ENCODE measurements around the gene SPG21.
"Not testable (repeated sequence)": the region's sequence is repeated elsewhere in the genome, so short reads cannot be mapped to it uniquely, and the experiment has no call there.

The SPG21 gene

GRCh38 chr15:64989416-64990167 lies at the start of gene SPG21:
TSS of gene SPG21 (minus strand) at chr15:64989914. CDS start at chr15:64983569, 6,345 bp downstream.
- FAIRE-seq, result no peak

DNA sequence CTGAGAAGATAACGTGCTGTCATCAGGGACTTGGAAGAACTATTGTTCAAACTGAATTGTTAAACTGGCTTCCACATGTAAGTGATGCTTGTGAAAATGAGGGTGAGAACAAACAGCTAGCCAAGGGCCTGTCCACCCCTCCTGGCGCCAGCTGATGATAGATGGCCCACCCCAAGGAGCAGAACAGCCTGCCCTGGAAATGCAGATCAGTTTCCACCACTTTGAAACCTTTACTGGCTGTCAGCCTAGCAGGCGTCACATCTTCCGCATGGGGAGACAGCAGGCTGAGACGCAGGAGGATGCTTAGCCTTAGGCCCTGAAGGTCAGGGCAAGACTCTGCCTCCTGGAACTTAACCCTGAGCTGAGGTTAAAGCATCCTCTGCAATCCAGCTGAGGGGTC lies 49.1 kb upstream of the SPG21 start:
- FAIRE-seq, result no peak

GRCh38 chr15:65038428-65038827 lies 48.7 kb upstream of the SPG21 start:
- no peak for FAIRE-seq

- FAIRE-seq, result no peak
These were observed 47.6 kb upstream of the SPG21 start for GRCh38 chr15:65037309-65037708.

DNA sequence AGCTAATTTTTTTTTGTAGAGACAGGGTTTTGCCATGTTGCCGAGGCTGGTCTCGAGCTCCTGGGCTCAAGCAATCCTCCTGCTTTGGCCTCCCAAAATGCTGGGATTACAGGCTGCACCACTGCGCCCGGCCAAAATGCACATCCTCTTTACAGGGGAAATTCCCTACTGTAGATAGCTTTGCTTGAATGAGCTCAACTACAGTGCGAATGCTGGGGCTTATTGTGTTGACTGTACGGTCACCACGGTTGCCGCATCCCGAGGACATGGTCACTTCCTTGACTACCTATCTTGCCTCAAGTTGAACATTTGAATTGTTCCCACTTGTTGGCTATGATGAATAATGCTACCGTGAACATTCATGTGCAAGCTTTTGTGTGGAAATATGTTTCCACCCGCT lies 45.0 kb upstream of the SPG21 start:
- FAIRE-seq, result no peak

- no peak for FAIRE-seq
These were observed 44.0 kb upstream of the SPG21 start for GRCh38 chr15:65033659-65034269.

- no peak for FAIRE-seq
These were observed 43.3 kb upstream of the SPG21 start for GRCh38 chr15:65032801-65033537.

DNA sequence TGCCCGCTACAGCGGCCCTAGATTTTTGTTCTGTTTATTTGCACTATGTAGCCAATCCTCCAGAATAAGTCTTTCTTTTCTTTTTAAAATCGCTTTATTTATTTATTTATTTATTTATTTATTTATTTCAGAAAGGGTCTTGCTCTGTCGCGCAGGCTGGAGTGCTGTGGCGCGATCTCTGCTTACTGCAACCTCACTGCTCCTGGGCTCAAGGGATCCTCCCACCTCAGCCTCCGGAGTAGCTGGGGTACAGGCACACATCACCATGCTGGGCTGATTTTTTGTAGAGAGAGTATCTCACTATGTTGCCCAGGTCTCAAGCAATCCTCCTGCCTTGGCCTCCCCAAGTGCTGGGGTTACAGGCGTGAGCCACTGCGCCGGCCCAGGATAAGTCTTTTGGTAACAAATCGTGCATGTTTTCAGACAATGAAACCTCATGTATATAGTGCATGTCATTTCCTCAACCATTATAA lies 40.1 kb upstream of the SPG21 start:
- no peak for FAIRE-seq

DNA sequence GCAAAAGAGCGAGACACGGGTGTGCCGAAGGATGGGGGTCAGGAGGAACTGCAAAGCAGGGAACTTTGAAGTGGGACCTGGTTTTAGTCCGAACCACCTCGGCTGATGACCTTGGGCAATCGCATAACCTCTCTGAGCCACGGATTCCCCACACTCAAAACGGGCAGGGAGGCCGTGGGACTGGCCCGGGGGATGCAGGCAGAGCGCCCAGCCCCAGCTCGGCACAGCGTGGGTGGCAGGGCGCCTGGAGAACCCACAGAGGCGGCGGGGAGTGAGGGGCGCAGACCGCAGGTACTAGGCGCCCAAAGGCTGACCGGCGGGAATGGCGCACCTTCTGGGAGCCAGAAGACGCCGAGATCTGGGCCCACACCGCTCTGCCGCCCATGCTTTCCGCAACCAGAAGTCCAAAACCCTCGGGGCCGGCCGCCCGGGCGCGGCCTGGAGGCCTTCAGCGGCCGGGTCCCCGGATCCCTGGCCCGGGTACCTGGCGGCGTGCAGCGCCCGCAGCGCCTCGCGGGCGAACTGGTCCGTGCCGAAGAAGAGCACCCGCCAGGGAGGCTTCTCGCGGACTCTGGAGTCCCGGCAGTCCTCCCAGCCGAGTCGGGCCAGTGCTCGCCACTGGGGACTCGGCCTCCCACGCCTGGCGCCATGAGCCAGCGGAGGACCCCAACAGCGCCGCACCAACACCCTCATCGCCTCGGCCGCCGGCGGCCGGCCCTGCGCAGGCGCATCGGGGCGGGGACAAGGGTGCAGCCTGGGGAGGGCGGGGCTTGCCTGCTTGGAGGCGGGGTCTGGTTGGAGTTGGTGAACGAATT lies 39.4 kb upstream of the SPG21 start, which contains the start of gene MTFMT:
Gene MTFMT, minus strand, starts transcription at position 719 of the 815 bp plus-strand sequence. Its CDS starts 26 bp downstream, at position 693.
- no peak for FAIRE-seq

DNA sequence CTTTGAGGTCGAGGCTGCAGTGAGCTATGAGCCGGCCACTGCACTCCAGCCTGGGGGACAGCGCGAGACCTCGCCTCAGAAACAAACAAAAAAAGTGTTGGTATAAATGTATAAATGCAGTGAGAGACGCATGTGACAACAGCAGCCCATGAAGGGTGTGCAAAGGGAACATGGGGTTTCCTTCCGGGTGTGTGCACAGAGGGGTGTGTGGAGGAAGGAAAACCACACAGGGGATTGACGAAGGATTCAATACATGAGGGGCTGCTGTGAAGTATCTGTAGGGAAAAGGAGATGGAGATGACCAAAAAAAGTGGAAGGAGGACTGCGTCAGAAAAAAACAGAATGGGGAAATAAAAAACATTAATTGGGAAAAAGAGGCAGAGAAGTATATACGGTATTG lies 38.6 kb upstream of the SPG21 start:
- no peak for FAIRE-seq

- no peak for FAIRE-seq
These were observed 37.9 kb upstream of the SPG21 start for GRCh38 chr15:65027593-65027992.

DNA sequence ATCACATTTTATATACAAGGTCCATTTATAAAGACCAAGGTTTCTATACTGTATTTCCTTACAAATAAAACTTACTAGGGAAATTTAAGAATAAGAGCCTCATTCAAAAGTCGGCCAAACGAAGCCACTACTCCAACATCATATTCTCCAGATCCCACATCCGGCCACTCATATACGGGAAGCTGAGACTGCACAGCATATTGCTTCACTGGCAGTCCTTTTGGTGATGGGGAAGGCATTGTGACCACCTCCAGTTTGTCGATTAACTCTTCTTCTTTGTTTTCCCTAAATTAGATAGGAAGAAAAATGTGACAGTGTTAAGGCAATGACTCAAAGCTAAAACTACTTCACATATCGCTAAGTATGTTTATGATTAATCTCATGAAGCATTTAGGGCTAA lies 37.0 kb upstream of the SPG21 start:
- no peak for FAIRE-seq

- FAIRE-seq, result no peak
These were observed 31.8 kb upstream of the SPG21 start for GRCh38 chr15:65021488-65021887.

DNA sequence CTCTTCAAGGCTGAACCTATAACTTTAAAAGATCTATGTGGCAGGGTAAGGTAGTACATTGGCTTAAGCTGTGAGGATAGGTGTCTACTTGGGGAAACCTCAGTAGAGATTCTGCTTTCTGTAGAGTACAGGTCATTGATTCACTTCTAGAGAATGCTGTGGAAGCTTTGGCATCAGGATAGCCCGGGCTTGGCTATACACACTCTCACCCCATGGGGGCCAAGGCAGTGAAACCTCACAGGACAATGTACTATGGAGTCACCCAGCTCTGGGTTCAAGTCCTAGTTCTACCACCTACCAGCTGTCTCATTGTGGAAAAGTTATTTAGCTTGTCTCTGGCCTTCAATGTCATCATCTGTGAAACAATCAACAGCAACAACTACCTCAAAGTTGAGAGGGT lies 30.7 kb upstream of the SPG21 start:
- FAIRE-seq, result no peak

DNA sequence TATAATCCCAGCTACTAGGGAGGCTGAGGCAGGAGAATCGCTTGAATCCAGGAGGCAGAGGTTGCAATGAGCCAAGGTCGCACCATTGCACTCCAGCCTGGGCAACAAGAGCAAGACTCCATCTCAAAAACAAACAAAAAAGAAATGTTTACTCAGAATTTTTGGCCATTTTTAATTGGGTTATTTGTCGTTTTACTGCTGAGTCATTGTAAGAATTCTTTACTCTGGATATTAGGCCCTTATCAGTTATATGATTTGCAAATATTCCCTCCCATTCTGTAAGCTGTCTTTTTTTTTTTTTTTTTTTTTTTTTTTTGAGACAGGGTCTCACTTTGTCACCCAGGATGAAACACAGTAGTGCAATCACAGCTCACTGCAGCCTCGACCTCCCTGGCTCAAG lies 21.5 kb upstream of the SPG21 start:
- FAIRE-seq, result not testable (repeated sequence)

DNA sequence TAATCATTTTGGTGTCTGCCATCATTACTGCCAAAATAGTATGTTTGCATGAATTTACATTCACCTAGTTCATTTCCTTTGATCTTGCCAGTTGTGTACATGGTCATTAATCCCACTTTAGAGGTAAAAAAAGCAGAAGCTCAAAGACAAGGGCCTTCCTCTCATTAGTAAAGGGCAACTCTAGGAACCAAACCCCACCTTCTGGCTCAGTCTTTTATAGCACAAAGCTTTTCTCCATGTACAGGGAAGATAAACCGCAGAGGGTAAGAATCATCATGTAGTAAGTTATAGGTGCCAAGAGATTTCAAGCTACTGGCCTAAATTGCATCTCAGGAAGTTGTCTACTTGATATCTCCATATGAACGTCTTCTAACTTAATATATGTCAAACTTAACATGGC lies 19.3 kb upstream of the SPG21 start:
- FAIRE-seq, result no peak

DNA sequence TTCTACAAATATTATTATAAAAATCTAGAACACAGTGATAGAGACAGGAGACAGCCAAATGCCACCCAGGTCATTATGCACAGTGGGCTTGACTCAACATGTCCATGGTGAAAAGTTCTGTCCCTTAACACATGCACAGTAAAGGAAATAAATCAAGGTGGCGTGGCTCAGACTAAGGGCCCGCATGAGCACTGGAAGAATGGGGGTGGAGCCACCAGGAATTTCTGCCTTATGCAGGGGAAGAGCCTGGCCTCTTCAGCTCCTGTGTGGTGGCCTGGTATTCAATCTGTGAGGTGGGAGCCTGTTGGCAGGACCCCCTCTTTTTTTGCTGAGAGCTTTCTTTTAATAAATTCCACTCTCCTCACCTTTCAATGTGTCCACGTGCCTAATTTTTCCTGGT lies 17.2 kb upstream of the SPG21 start:
- FAIRE-seq, result no peak

- FAIRE-seq, result no peak
These were observed 15.3 kb upstream of the SPG21 start for GRCh38 chr15:65004993-65005392.

DNA sequence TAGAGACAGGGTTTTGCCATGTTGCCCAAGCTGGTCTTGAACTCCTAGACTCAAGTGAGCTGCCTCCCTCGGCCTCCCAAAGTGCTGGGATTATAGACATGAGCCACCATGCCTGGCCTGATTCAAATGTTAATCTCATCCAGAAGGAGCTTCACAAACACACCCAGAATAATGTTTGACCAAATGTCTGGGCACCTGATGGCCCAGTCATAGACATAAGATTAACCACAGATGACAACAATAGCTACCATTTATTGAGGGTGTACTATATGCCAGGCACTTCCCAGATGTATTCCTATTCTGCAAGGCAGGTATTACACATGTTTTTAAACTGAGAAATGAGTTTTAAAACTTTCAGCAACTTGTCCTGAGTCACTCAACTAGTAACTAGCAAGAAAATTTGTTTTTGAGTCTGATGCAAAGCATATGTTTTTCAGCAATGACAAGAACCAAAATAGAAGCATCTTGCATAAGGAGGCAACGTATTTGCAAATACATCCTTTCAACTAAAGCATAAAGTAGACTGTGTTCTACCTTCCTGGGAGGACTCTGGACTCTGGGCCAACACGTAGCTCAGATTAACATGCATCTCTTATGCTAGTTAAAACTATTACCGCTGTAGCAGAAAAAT lies 8.1 kb upstream of the SPG21 start:
- no peak for FAIRE-seq

DNA sequence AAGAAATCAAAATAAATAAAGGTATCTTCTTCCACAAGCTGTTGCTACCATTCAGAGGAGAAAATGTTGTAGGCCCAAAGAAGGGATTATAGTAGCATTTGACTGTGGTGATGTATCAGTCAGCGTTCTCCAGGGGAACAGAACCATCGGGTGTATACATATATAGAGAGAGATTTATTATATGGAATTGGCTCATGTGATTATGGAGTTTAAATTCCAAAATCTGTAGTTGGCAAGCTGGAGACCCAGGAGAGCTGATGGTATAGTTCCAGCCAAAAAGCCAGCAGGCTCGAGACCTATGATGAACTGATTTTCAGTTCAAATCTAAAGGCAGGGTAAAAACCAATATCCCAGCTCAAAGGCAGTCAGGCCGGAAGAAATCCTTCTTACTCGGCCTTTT lies 7.4 kb upstream of the SPG21 start:
- no peak for FAIRE-seq

GRCh38 chr15:64993290-64993689 lies 3.6 kb upstream of the SPG21 start:
- FAIRE-seq, result no peak

DNA sequence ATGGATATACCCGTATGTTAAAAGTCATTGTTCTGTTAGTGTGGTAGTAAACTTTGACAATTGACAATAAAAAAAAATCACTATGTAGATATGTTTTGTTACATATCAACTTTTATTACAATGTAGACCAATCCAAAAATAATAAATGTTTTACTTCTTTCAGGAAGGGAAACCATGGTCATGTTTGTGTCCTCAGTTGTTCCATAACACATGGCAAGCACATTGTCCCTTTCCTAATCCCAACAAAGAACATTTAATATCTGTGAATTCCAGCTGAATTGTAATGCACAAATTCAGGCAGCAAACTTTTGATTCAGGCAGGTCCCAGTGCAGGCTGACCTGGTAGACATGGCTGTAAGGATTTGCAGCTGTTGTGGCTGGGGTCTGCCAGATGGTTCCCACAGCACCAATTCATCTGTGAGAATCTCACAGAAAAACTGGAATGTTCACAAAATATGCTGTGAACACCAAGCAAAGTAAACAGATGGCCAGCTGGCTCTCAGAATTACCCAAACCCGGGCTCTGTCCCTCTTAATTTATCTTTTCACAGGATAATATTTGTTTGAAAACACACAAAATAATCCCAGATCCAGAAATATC lies 1.9 kb upstream of the SPG21 start:
- FAIRE-seq, result peak; percentile 62

Measured in colon (tissue), 2 donors.